K562 (cell line): ENCODE measurements around the gene RFX6. TPM values are rescaled to one million over a fixed set of nuclear protein-coding genes. Genes with fewer than 3 reads are reported as not detected.

Experiments
- ATAC-seq: fragments of 200-7000 bp; cut with Tn5 transposase; 3 replicates; pipeline ENCODE4 v1.9.1; 2020; ENCODE audit warnings: moderate library complexity
- BruUV-seq: library from RNA; stranded (reverse); fragments of 400-500 nt; replicated peaks from 2 replicates; lab custom pipeline; 2021; lab: Mats Ljungman, UMichigan
- CTCF ChIA-PET: fragments of 300-600 bp; formaldehyde crosslinking; extraction: SDS; loops from one replicate; lab custom pipeline; 2021; ENCODE audit warnings: low intra/inter-chr PET ratio; lab: Yijun Ruan, JAX
- POLR2A ChIA-PET: fragments of 300-600, 350-650 bp; sonication (Branson Sonifier 250); formaldehyde crosslinking; extraction: SDS; loops from one replicate; lab custom pipeline; 2021; ENCODE audit warnings: antibody characterized with exemption, inconsistent platforms; lab: Yijun Ruan, JAX
- DNase-seq, 4 experiments: peaks; one replicate each; pipeline versions ENCODE4 v3.0.0 to v3.0.0-alpha.2; 2011 to 2018; ENCODE audit warnings: low spot score in 3 of 4, mixed read lengths in 3 of 4; ENCODE audit errors: extremely low read depth in 1 of 4
- FAIRE-seq: peaks from 2 replicates; lab custom pipeline; 2011; peaks lifted over from hg19 to GRCh38; lab: Jason Lieb, UNC
- H2AFZ ChIP-seq: 2 replicates; pipeline ENCODE4 v1.6.0; 2011; ENCODE audit warnings: low read depth, low read length, control low read depth, inconsistent platforms
- H3K27ac ChIP-seq: fragments of 200-600 bp; 3 replicates; pipeline ENCODE4 v1.8.0; 2011; ENCODE audit warnings: low read depth, mild to moderate bottlenecking, control low read depth, inconsistent platforms, low read length, moderate library complexity, mixed read lengths; ENCODE audit errors: extremely low read depth
- H3K27me3 ChIP-seq, 2 experiments: fragments of 300-600 bp in 1 of 2; 2 replicates in 1 of 2; 3 replicates in 1 of 2; pipeline versions ENCODE4 v1.6.0 to v1.8.0; 2011; ENCODE audit warnings: inconsistent platforms in 2 of 2, low read length in 2 of 2, mild to moderate bottlenecking in 1 of 2, mixed read lengths in 1 of 2, moderate library complexity in 1 of 2; ENCODE audit not compliant: control insufficient read depth in 2 of 2, insufficient read depth in 2 of 2
- H3K36me3 ChIP-seq: fragments of 300-600 bp; 3 replicates; pipeline ENCODE4 v1.8.0; 2011; ENCODE audit warnings: mild to moderate bottlenecking, low read length, inconsistent platforms; ENCODE audit not compliant: control insufficient read depth, insufficient read depth
- H3K4me1 ChIP-seq, 2 experiments: fragments of 200-600 bp in 1 of 2; replicated peaks in 1 of 2; 2 replicates in 1 of 2; 3 replicates in 1 of 2; pipeline versions ENCODE4 v1.5.1 to v1.8.0; 2011; ENCODE audit warnings: inconsistent platforms in 2 of 2, low read length in 2 of 2, mild to moderate bottlenecking in 1 of 2, mixed read lengths in 1 of 2, moderate library complexity in 1 of 2; ENCODE audit not compliant: control insufficient read depth in 2 of 2, insufficient read depth in 2 of 2
- H3K4me2 ChIP-seq: 2 replicates; pipeline ENCODE4 v1.6.1; 2011; ENCODE audit warnings: low read length, control low read depth, inconsistent platforms, mixed read lengths; ENCODE audit not compliant: insufficient read depth
- H3K4me3 ChIP-seq: fragments of 200-600 bp; sonication (generic), shearing (Covaris generic); 2 replicates; pipeline ENCODE4 v1.5.1; 2016; ENCODE audit warnings: control low read depth, inconsistent platforms
- H3K79me2 ChIP-seq: fragments of 200-600 bp; 3 replicates; pipeline ENCODE4 v1.8.0; 2011; ENCODE audit warnings: low read length, inconsistent platforms; ENCODE audit not compliant: control insufficient read depth, insufficient read depth
- H3K9ac ChIP-seq, 2 experiments: 2 replicates each; pipeline versions ENCODE4 v1.6.0 to v1.6.1; 2011; ENCODE audit warnings: low read depth in 2 of 2, low read length in 2 of 2, control low read depth in 1 of 2, inconsistent platforms in 1 of 2, mild to moderate bottlenecking in 1 of 2, mixed read lengths in 1 of 2; ENCODE audit not compliant: insufficient read depth in 1 of 2
- H3K9me1 ChIP-seq: one replicate; pipeline ENCODE4 v1.6.0; 2011; ENCODE audit warnings: inconsistent platforms, mild to moderate bottlenecking, low read length, moderate library complexity; ENCODE audit not compliant: control insufficient read depth, insufficient read depth
- H3K9me3 ChIP-seq: replicated peaks from 2 replicates; pipeline ENCODE4 v1.5.1; 2011; ENCODE audit warnings: low read depth, low read length, inconsistent platforms; ENCODE audit not compliant: control insufficient read depth, insufficient read depth
- H4K20me1 ChIP-seq: replicated peaks from 2 replicates; pipeline ENCODE4 v1.6.1; 2011; ENCODE audit warnings: low read length, inconsistent platforms, mixed read lengths; ENCODE audit not compliant: control insufficient read depth, insufficient read depth
- CREBBP ChIP-seq: IDR thresholded peaks from one replicate; pipeline ENCODE4 v1.6.1; 2012; ENCODE audit warnings: low read depth, mild to moderate bottlenecking, control low read depth, inconsistent platforms, low read length
- MCM7 ChIP-seq, 2 experiments: fragments of 450-650 bp; IDR thresholded peaks; 2 replicates each; pipeline ENCODE4 v1.6.1; 2016 to 2018
- PCBP2 ChIP-seq: fragments of 200-400 bp; formaldehyde crosslinking; IDR thresholded peaks from 2 replicates; pipeline ENCODE4 v1.6.1; 2018; ENCODE audit warnings: low read length, low read depth, mild to moderate bottlenecking, moderate library complexity; ENCODE audit not compliant: poor library complexity, severe bottlenecking
- ZNF239 ChIP-seq: fragments of 250-450 bp; sonication (Bioruptor Pico); IDR thresholded peaks from 2 replicates; pipeline ENCODE4 v1.4.0; 2020; ENCODE audit warnings: mild to moderate bottlenecking
- ZNF717 ChIP-seq: fragments of 250-450 bp; sonication (Bioruptor Pico); IDR thresholded peaks from 2 replicates; pipeline ENCODE4 v1.5.0; 2021
- WGBS: fragments of 100-300 bp; shearing (Covaris generic); methylation state at CpG from one replicate; pipeline ENCODE4 v1.1.6; 2016; ENCODE audit warnings: low coverage, mixed read lengths; ENCODE audit not compliant: insufficient coverage; ENCODE audit errors: missing lambda C conversion rate; 5-methylcytosine and 5-hydroxymethylcytosine counted together
- in situ Hi-C: fragments of 300-500 bp; cut with MboI; formaldehyde crosslinking; loops from 4 replicates; pipeline ENCODE4 v1.15.0; 2018; ENCODE audit warnings: inconsistent platforms, mixed read lengths
- intact Hi-C: fragments of 100-400 bp; cut with micrococcal nuclease; formaldehyde crosslinking; loops from 2 replicates; pipeline ENCODE4 v1.14.2; 2022
- polyA plus RNA-seq, 8 experiments: library from polyadenylated mRNA; depleted of rRNA in 4 of 8; stranded (reverse) in 5 of 8; unstranded in 3 of 8; fragments of >200 nt; fragmentation: Nextera tagmentation in 2 of 8; fragmentation: Illumina TruSeq in 1 of 8; extraction: Ambion mirVana in 2 of 8; extraction: Trizol in 1 of 8; gene quantifications; 2 replicates each; pipeline versions ENCODE4 v1.2.1 to v1.2.3, GENCODE V29; 2011 to 2014; ENCODE audit warnings: inconsistent platforms in 1 of 8, missing spikeins in 1 of 8
- total RNA-seq, 7 experiments: library from RNA; depleted of rRNA in 6 of 7; stranded (reverse); fragments of >200 nt in 6 of 7; fragmentation: Illumina TruSeq in 2 of 7; extraction: Trizol in 2 of 7; gene quantifications; 2 replicates each; pipeline versions ENCODE4 v1.2.1 to v1.2.3, GENCODE V29; 2011 to 2021; ENCODE audit warnings: low replicate concordance in 1 of 7
- TF ChIP-seq, protein P1 (sequence below), 2 experiments: fragments of 250-450 bp in 1 of 2; fragments of 450-650 bp in 1 of 2; sonication (Bioruptor Pico) in 1 of 2; IDR thresholded peaks; 2 replicates each; pipeline versions ENCODE4 v1.6.1 to v1.8.0; 2016 to 2021; ENCODE audit warnings: mild to moderate bottlenecking in 2 of 2, moderate library complexity in 2 of 2, missing compliant biosample characterization in 1 of 2, missing genetic modification characterization in 1 of 2
- TF ChIP-seq, protein P2 (sequence below): sonication (generic); formaldehyde crosslinking; IDR thresholded peaks from 2 replicates; pipeline ENCODE4 v1.8.1; 2023; ENCODE audit warnings: mild to moderate bottlenecking, missing genetic modification reagents

RFX6 gene
- total and polyA plus RNA-seq, 9 of the 15 experiments (the other 6 are each of a cell fraction or from before 2014, with no cell fraction given): not detected

DNA sequence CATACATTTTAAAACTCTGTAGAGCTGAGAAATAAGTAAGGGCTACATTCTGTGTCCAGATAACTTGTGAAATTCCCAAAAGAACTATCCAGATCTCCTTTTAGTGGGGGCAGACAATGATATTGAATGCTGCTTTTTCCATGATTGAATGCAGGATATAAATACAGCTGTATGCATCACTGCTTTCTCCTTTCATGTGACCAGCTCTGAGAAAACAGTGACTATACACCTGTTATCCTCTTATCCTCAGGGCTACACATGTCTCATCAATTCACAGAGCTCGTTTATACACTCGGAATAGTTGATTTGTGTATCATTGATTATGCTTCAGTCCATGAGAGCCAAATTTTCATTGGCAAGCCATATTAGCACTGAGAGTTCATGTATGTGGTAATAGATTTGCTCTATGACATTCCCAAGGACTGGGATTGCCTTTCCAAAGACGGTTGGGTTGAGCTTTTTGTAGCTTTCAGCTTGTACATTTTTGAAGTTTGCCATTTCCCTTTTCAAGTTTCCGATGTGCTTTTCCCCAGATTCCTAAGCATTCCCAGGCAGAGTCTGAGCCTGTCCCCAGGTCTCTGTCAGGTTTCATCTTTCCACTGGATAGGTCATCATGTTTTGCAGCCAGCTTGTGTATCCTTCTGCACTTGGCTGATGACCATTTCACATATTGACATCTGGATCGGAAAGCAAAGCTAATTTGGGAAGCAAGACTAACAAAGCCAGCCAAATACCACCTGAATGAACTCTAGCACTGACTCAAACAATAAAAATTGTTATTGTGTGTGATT lies 97.7 kb downstream of the RFX6 start:
- intact Hi-C loops: loop anchor here (5.0 to 10.0 kb wide), 5 partner anchors 310 to 1288 kb away; partner anchors contain the start of gene GOPC
- H2AFZ ChIP-seq: no peak overlapping the region
- no peak overlapping the region for H3K4me2 ChIP-seq
- TF ChIP-seq ZNF717 (no peak), PCBP2 (no peak), MCM7 (IDR thresholded peaks at IDR 0.05) (no peak), CREBBP (no peak), ZNF239 (no peak)
- TF ChIP-seq, protein P1, sequence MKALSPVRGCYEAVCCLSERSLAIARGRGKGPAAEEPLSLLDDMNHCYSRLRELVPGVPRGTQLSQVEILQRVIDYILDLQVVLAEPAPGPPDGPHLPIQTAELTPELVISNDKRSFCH (CRISPR knock-in tag; IDR thresholded peaks at IDR 0.05): no peak
- TF ChIP-seq, protein P1 (tag; IDR thresholded peaks at IDR 0.05): no peak
- TF ChIP-seq, protein P2, sequence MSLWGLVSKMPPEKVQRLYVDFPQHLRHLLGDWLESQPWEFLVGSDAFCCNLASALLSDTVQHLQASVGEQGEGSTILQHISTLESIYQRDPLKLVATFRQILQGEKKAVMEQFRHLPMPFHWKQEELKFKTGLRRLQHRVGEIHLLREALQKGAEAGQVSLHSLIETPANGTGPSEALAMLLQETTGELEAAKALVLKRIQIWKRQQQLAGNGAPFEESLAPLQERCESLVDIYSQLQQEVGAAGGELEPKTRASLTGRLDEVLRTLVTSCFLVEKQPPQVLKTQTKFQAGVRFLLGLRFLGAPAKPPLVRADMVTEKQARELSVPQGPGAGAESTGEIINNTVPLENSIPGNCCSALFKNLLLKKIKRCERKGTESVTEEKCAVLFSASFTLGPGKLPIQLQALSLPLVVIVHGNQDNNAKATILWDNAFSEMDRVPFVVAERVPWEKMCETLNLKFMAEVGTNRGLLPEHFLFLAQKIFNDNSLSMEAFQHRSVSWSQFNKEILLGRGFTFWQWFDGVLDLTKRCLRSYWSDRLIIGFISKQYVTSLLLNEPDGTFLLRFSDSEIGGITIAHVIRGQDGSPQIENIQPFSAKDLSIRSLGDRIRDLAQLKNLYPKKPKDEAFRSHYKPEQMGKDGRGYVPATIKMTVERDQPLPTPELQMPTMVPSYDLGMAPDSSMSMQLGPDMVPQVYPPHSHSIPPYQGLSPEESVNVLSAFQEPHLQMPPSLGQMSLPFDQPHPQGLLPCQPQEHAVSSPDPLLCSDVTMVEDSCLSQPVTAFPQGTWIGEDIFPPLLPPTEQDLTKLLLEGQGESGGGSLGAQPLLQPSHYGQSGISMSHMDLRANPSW: no peak
- H3K9me1 ChIP-seq: no peaks in the 10 kb centered on the region
- no TSS peak for BruUV-seq
- no peaks in the 10 kb centered on the region for H3K79me2 ChIP-seq
- H3K27me3 ChIP-seq: no peaks in the 10 kb centered on the region
- POLR2A ChIA-PET: interaction anchor here (0.5 to 0.7 kb wide), 2 partner anchors 628 to 1055 kb away, joined by 3 to 4 read pairs; partner anchors contain the start of gene GOPC
- H3K36me3 ChIP-seq: no peaks in the 10 kb centered on the region
- no peak overlapping the region for H3K4me3 ChIP-seq
- H4K20me1 ChIP-seq: no peaks in the 10 kb centered on the region
- H3K9ac ChIP-seq: no peak overlapping the region
- ATAC-seq (no peak), DNase-seq (no peak), FAIRE-seq (no peak)
- no peaks in the 10 kb centered on the region for H3K9me3 ChIP-seq
- CTCF ChIA-PET: interaction anchor here (0.6 kb wide), 1 partner anchor 162 kb away, joined by 5 read pairs; no protein-coding TSS in a partner anchor
- in situ Hi-C loops: no loop called here
- no peaks in the 10 kb centered on the region for H3K4me1 ChIP-seq
- no peak overlapping the region for H3K27ac ChIP-seq
- 2% methylated on average over 5 of the region's 5 CpGs for WGBS
